H9 (cell line): ENCODE results near the gene USP13. TPM values are rescaled to one million over a fixed set of nuclear protein-coding genes. Genes with fewer than 3 reads are reported as not detected.

Experiments used
- DNase-seq: peaks from one replicate; pipeline ENCODE4 v3.0.0-alpha.2; 2017
- H2AFZ ChIP-seq: one replicate; pipeline ENCODE4 v1.6.1; 2013; ENCODE audit warnings: mild to moderate bottlenecking, low read length, control low read depth, moderate library complexity
- H2AK5ac ChIP-seq: 2 replicates; pipeline ENCODE4 v1.6.1; 2013; ENCODE audit warnings: low read length, control low read depth, mixed read lengths; ENCODE audit not compliant: insufficient read length
- H2BK120ac ChIP-seq: one replicate; pipeline ENCODE4 v1.6.1; 2013; ENCODE audit warnings: low read depth, mild to moderate bottlenecking, low read length, control low read depth, inconsistent platforms; ENCODE audit not compliant: poor library complexity, severe bottlenecking
- H2BK12ac ChIP-seq: 2 replicates; pipeline ENCODE4 v1.6.1; 2013; ENCODE audit warnings: low read length, control low read depth, mixed read lengths, low read depth; ENCODE audit not compliant: insufficient read length
- H2BK15ac ChIP-seq: 2 replicates; pipeline ENCODE4 v1.6.1; 2013; ENCODE audit warnings: low read depth, low read length, control low read depth
- H2BK20ac ChIP-seq: one replicate; pipeline ENCODE4 v1.6.1; 2013; ENCODE audit warnings: low read depth, mild to moderate bottlenecking, low read length, control low read depth, inconsistent platforms; ENCODE audit not compliant: poor library complexity, severe bottlenecking
- H2BK5ac ChIP-seq: 2 replicates; pipeline ENCODE4 v1.6.1; 2013; ENCODE audit warnings: low read length, control low read depth, mixed read lengths; ENCODE audit not compliant: insufficient read length
- H3K14ac ChIP-seq: 2 replicates; pipeline ENCODE4 v1.6.1; 2013; ENCODE audit warnings: low read length, control low read depth; ENCODE audit not compliant: insufficient read depth
- H3K18ac ChIP-seq: 2 replicates; pipeline ENCODE4 v1.6.1; 2013; ENCODE audit warnings: low read depth, mild to moderate bottlenecking, mixed read lengths, low read length, control low read depth; ENCODE audit not compliant: insufficient read length
- H3K23ac ChIP-seq: 2 replicates; pipeline ENCODE4 v1.6.1; 2013; ENCODE audit warnings: low read length, control low read depth, mixed read lengths, low read depth; ENCODE audit not compliant: insufficient read length
- H3K23me2 ChIP-seq: 2 replicates; pipeline ENCODE4 v1.6.1; 2013; ENCODE audit warnings: low read depth, mild to moderate bottlenecking, mixed read lengths, low read length, control low read depth; ENCODE audit not compliant: insufficient read length, poor library complexity, severe bottlenecking
- H3K27ac ChIP-seq: 2 replicates; pipeline ENCODE4 v1.5.1; 2013; ENCODE audit warnings: low read length, control low read depth, mixed read lengths, low read depth; ENCODE audit not compliant: insufficient read length
- H3K27me3 ChIP-seq: 2 replicates; pipeline ENCODE4 v1.6.1; 2013; ENCODE audit warnings: low read length, control low read depth, inconsistent platforms; ENCODE audit not compliant: insufficient read depth
- H3K4ac ChIP-seq: 2 replicates; pipeline ENCODE4 v1.6.1; 2013; ENCODE audit warnings: low read depth, mild to moderate bottlenecking, control low read depth, inconsistent platforms, low read length, moderate library complexity
- H3K4me1 ChIP-seq: 2 replicates; pipeline ENCODE4 v1.6.1; 2013; ENCODE audit warnings: low read length, control low read depth, inconsistent platforms; ENCODE audit not compliant: insufficient read depth
- H3K4me2 ChIP-seq: 2 replicates; pipeline ENCODE4 v1.6.1; 2013; ENCODE audit warnings: low read length, control low read depth, mixed read lengths; ENCODE audit not compliant: insufficient read length, insufficient read depth
- H3K56ac ChIP-seq: 2 replicates; pipeline ENCODE4 v1.6.1; 2013; ENCODE audit warnings: low read depth, mild to moderate bottlenecking, mixed read lengths, low read length, control low read depth; ENCODE audit not compliant: insufficient read length
- H3K79me1 ChIP-seq: 2 replicates; pipeline ENCODE4 v1.6.1; 2013; ENCODE audit warnings: low read depth, mild to moderate bottlenecking, moderate library complexity, low read length, control low read depth, inconsistent platforms; ENCODE audit not compliant: insufficient read depth, poor library complexity, severe bottlenecking
- H3K79me2 ChIP-seq: 2 replicates; pipeline ENCODE4 v1.6.1; 2013; ENCODE audit warnings: low read length, control low read depth, inconsistent platforms; ENCODE audit not compliant: insufficient read depth
- H3K9ac ChIP-seq: 2 replicates; pipeline ENCODE4 v1.6.1; 2013; ENCODE audit warnings: low read length, control low read depth, mixed read lengths; ENCODE audit not compliant: insufficient read length; ENCODE audit errors: extremely low read depth
- H3K9me3 ChIP-seq: one replicate; pipeline ENCODE4 v1.6.1; 2013; ENCODE audit warnings: low read depth, low read length, inconsistent platforms; ENCODE audit not compliant: control insufficient read depth
- H3T11ph ChIP-seq: one replicate; pipeline ENCODE4 v1.6.1; 2013; ENCODE audit warnings: mild to moderate bottlenecking, low read length, control low read depth, inconsistent platforms
- H4K20me1 ChIP-seq: one replicate; pipeline ENCODE4 v1.6.1; 2013; ENCODE audit not compliant: control insufficient read depth, insufficient read length, insufficient read depth
- H4K5ac ChIP-seq: 2 replicates; pipeline ENCODE4 v1.6.1; 2013; ENCODE audit warnings: low read depth, mild to moderate bottlenecking, mixed read lengths, low read length, control low read depth; ENCODE audit not compliant: insufficient read length
- H4K8ac ChIP-seq: replicated peaks from 2 replicates; pipeline ENCODE4 v1.6.1; 2013; ENCODE audit warnings: low read length, control low read depth, mixed read lengths, low read depth; ENCODE audit not compliant: insufficient read length
- H4K91ac ChIP-seq: 2 replicates; pipeline ENCODE4 v1.6.1; 2013; ENCODE audit warnings: low read depth, mild to moderate bottlenecking, moderate library complexity, mixed read lengths, low read length, control low read depth; ENCODE audit not compliant: insufficient read length
- H3K27ac Mint-ChIP-seq, 3 experiments: 2 replicates in 2 of 3; 3 replicates in 1 of 3; pipeline ENCODE4 v1.8.0; 2020 to 2021; ENCODE audit warnings: mixed read lengths in 3 of 3, mild to moderate bottlenecking in 1 of 3, moderate library complexity in 1 of 3
- H3K27me3 Mint-ChIP-seq: 2 replicates; pipeline ENCODE4 v1.8.0; 2021; ENCODE audit warnings: low read depth, mild to moderate bottlenecking, moderate library complexity, mixed read lengths
- H3K36me3 Mint-ChIP-seq, 3 experiments: 2 replicates in 2 of 3; 3 replicates in 1 of 3; pipeline ENCODE4 v1.8.0; 2020 to 2021; ENCODE audit warnings: low read depth in 3 of 3, mixed read lengths in 3 of 3; ENCODE audit not compliant: insufficient read depth in 1 of 3
- H3K4me1 Mint-ChIP-seq, 2 experiments: 2 replicates each; pipeline ENCODE4 v1.8.0; 2020; ENCODE audit warnings: mixed read lengths in 2 of 2
- H3K4me3 Mint-ChIP-seq, 2 experiments: 2 replicates in 1 of 2; 3 replicates in 1 of 2; pipeline ENCODE4 v1.8.0; 2020 to 2021; ENCODE audit warnings: mild to moderate bottlenecking in 2 of 2, mixed read lengths in 2 of 2, moderate library complexity in 1 of 2
- H3K9me3 Mint-ChIP-seq, 2 experiments: 2 replicates in 1 of 2; 3 replicates in 1 of 2; pipeline ENCODE4 v1.8.0; 2020; ENCODE audit warnings: mild to moderate bottlenecking in 2 of 2, mixed read lengths in 2 of 2, moderate library complexity in 1 of 2
- CTCF ChIP-seq: fragments of 200-600 bp; sonication (generic); conservative IDR thresholded peaks from 3 replicates; pipeline ENCODE4 v1.8.0; 2021; ENCODE audit warnings: antibody characterized with exemption, mild to moderate bottlenecking
- WGBS: extraction: QIAGEN DNeasy Blood & Tissue Kit; methylation state at CpG from one replicate; pipeline ENCODE4 v1.1.7; 2013; ENCODE audit warnings: missing lambda C conversion rate, low lambda C conversion rate, mixed read lengths; ENCODE audit not compliant: insufficient read length; ENCODE audit errors: extremely low coverage; 5-methylcytosine and 5-hydroxymethylcytosine counted together
- total RNA-seq: library from RNA; stranded (reverse); gene quantifications from 2 replicates; pipeline ENCODE4 v1.2.1, GENCODE V29; 2021

The USP13 gene
- total RNA-seq, 1 experiment from 2014 or later = 26.7 TPM

- no peaks in the 10 kb centered on the region for H4K20me1 ChIP-seq
- H3K9me3 ChIP-seq = no peaks in the 10 kb centered on the region
- H3K9ac ChIP-seq = no peak overlapping the region
- no peak for TF ChIP-seq CTCF
- H3K23ac ChIP-seq = no peak overlapping the region
- H3K4me3 Mint-ChIP-seq = no peak overlapping the region
- no peak overlapping the region for H2BK12ac ChIP-seq
- no CpG with 5 or more reads among the region's 5 CpGs for WGBS
- H3K79me1 ChIP-seq = no peaks in the 10 kb centered on the region
- no peak overlapping the region for H2BK5ac ChIP-seq
- no peak overlapping the region for H3K4me2 ChIP-seq
- no peak overlapping the region for H4K8ac ChIP-seq
- H4K91ac ChIP-seq = no peak overlapping the region
- H3K79me2 ChIP-seq = no peaks in the 10 kb centered on the region
- peak overlapping the region in 2 of 3 experiments; percentile 71 to 81; a peak in 2 of 7 replicates for H3K27ac Mint-ChIP-seq
- H2BK20ac ChIP-seq = no peak overlapping the region
- no peak overlapping the region for H2BK120ac ChIP-seq
- no peak overlapping the region for H4K5ac ChIP-seq
- no peaks in the 10 kb centered on the region for H3K4me1 ChIP-seq
- H2BK15ac ChIP-seq = no peak overlapping the region
- H3T11ph ChIP-seq = no peak overlapping the region
- H2AK5ac ChIP-seq = no peak overlapping the region
- H3K4me1 Mint-ChIP-seq = peaks cover 9 to 10% of the 10 kb centered on the region in 2 experiments
- H3K23me2 ChIP-seq = no peaks in the 10 kb centered on the region
- H3K27ac ChIP-seq = no peak overlapping the region
- no peak overlapping the region for H3K56ac ChIP-seq
- no peak for DNase-seq
- peaks cover 17 to 38% (median 27%) of the 10 kb centered on the region in 3 experiments for H3K36me3 Mint-ChIP-seq
- H3K4ac ChIP-seq = no peak overlapping the region
- H3K14ac ChIP-seq = no peak overlapping the region
- no peak overlapping the region for H3K18ac ChIP-seq
- no peak overlapping the region for H2AFZ ChIP-seq
- H3K9me3 Mint-ChIP-seq = no peaks in the 10 kb centered on the region
- H3K27me3 Mint-ChIP-seq = no peaks in the 10 kb centered on the region
- H3K27me3 ChIP-seq = no peaks in the 10 kb centered on the region
Observed at GRCh38 chr3:179744667-179745066, 91.8 kb downstream of the USP13 start.
